Measurements from ENCODE around the gene TMOD1.

DNA sequence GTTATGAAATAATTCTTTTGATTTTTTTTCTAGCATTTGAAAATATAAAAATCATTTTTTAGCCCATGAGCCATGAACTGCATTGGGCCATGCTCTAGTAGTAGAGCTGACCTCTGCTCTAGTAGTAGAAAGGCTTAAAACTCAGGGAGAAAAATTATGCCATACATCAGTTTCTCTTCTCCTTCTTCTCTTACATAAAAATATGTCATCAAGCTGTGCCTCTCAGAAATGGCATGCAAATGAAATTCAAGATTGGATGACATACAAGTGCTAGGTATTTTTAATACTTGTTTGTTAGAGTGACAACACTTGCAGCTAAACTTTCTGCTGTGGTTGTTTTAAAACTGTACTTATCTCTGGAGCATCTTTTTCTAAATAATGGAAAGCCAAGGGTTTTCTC is 42.1 kb upstream of the TMOD1 start:
- no peak for TF ChIP-seq CTCF (IDR thresholded peaks at IDR 0.05 in 8 of 11, conservative IDR thresholded peaks at IDR 0.05 in 3 of 11)
- TF ChIP-seq POLR2A (IDR thresholded peaks at IDR 0.05): no peak
